PFSK-1 (cell line): ENCODE data around the gene RPL15.

Experiments used
- FOXP2 ChIP-seq: optimal IDR thresholded peaks from 2 replicates; pipeline ENCODE3; 2011; ENCODE audit warnings: borderline replicate concordance, control low read depth, inconsistent platforms; ENCODE audit not compliant: insufficient read depth; ENCODE audit errors: extremely low read length, extremely low read depth
- POLR2AphosphoS5 ChIP-seq: IDR thresholded peaks from 2 replicates; pipeline ENCODE4 v1.6.1; 2012; ENCODE audit warnings: low read depth, mild to moderate bottlenecking, control low read depth, low read length, moderate library complexity
- REST ChIP-seq, 2 experiments: IDR thresholded peaks; 2 replicates each; pipeline versions ENCODE4 v1.6.1 to v1.8.0; 2011 to 2012; ENCODE audit warnings: low read depth in 2 of 2, low read length in 2 of 2, control low read depth in 1 of 2, inconsistent platforms in 1 of 2, mild to moderate bottlenecking in 1 of 2, moderate library complexity in 1 of 2; ENCODE audit not compliant: insufficient read depth in 1 of 2
- SIN3A ChIP-seq: IDR thresholded peaks from 2 replicates; pipeline ENCODE4 v1.6.1; 2012; ENCODE audit warnings: mild to moderate bottlenecking, low read length, moderate library complexity, borderline replicate concordance; ENCODE audit not compliant: insufficient read depth
- TAF1 ChIP-seq: IDR thresholded peaks from 2 replicates; pipeline ENCODE4 v1.6.1; 2012; ENCODE audit warnings: low read length, control low read depth, borderline replicate concordance; ENCODE audit not compliant: insufficient read depth

The RPL15 gene

GRCh38 chr3:23961913-23962312, 45.0 kb downstream of the RPL15 start:
- TF ChIP-seq REST (IDR thresholded peaks at IDR 0.05; ENCODE audit: insufficient read depth in 1 of 2, low read depth in 2 of 2, low read length in 2 of 2): no peak
- no peak for TF ChIP-seq TAF1
- TF ChIP-seq SIN3A: no peak
- no peak for TF ChIP-seq POLR2AphosphoS5
- no peak for TF ChIP-seq FOXP2

GRCh38 chr3:23964537-23965235, 47.8 kb downstream of the RPL15 start:
- TF ChIP-seq REST (IDR thresholded peaks at IDR 0.05; ENCODE audit: insufficient read depth in 1 of 2, low read depth in 2 of 2, low read length in 2 of 2) (no peak), SIN3A (no peak), FOXP2 (no peak), POLR2AphosphoS5 (no peak), TAF1 (no peak)

- TF ChIP-seq SIN3A (no peak), FOXP2 (no peak), POLR2AphosphoS5 (no peak), TAF1 (no peak), REST (IDR thresholded peaks at IDR 0.05; ENCODE audit: insufficient read depth in 1 of 2, low read depth in 2 of 2, low read length in 2 of 2) (no peak)
Measured at GRCh38 chr3:23966328-23966727, 49.4 kb downstream of the RPL15 start.

- TF ChIP-seq REST (IDR thresholded peaks at IDR 0.05; ENCODE audit: insufficient read depth in 1 of 2, low read depth in 2 of 2, low read length in 2 of 2) (no peak), FOXP2 (no peak), POLR2AphosphoS5 (no peak), TAF1 (no peak), SIN3A (no peak)
Measured at GRCh38 chr3:23968463-23969184, 51.7 kb downstream of the RPL15 start.
